ENCODE results near the gene ZNF248. TPM values are rescaled to one million over a fixed set of nuclear protein-coding genes. Genes with fewer than 3 reads are reported as not detected.
"Not testable (repeated sequence)": the region's sequence is repeated elsewhere in the genome, so short reads cannot be mapped to it uniquely, and the experiment has no call there.

ZNF248 gene
- 4.2 TPM for total RNA-seq

GRCh38 chr10:37857287-37858211 lies at the start of gene ZNF248:
ZNF248 (minus strand) TSS chr10:37857610; CDS start chr10:37856310, 1,300 bp downstream.
- ATAC-seq, result peak; percentile 95
- DNase-seq (ENCODE audit: low spot score), result peak; percentile 96

- no peak for ATAC-seq
- DNase-seq (ENCODE audit: low spot score), result no peak
Measured at GRCh38 chr10:37906382-37906781, 49.0 kb upstream of the ZNF248 start.

GRCh38 chr10:37896436-37896835 lies 39.0 kb upstream of the ZNF248 start:
- DNase-seq (ENCODE audit: low spot score), result no peak
- ATAC-seq, result no peak

- ATAC-seq (no peak), DNase-seq (ENCODE audit: low spot score) (no peak)
Measured at GRCh38 chr10:37895674-37896073, 38.3 kb upstream of the ZNF248 start.

- no peak for ATAC-seq
- DNase-seq (ENCODE audit: low spot score), result no peak
Measured at GRCh38 chr10:37885850-37886249, 28.4 kb upstream of the ZNF248 start.

- ATAC-seq (no peak), DNase-seq (ENCODE audit: low spot score) (no peak)
Measured at GRCh38 chr10:37872955-37873354, 15.5 kb upstream of the ZNF248 start.

- ATAC-seq (no peak), DNase-seq (ENCODE audit: low spot score) (no peak)
Measured at GRCh38 chr10:37872283-37872682, 14.9 kb upstream of the ZNF248 start.

GRCh38 chr10:37871568-37872251 lies 14.3 kb upstream of the ZNF248 start:
- DNase-seq (ENCODE audit: low spot score) (no peak), ATAC-seq (no peak)

GRCh38 chr10:37871143-37871542 lies 13.7 kb upstream of the ZNF248 start:
- ATAC-seq (no peak), DNase-seq (ENCODE audit: low spot score) (no peak)

GRCh38 chr10:37868796-37869195 lies 11.4 kb upstream of the ZNF248 start:
- ATAC-seq, result no peak
- DNase-seq (ENCODE audit: low spot score), result no peak

- DNase-seq (ENCODE audit: low spot score) (no peak), ATAC-seq (no peak)
Measured at GRCh38 chr10:37865957-37866803, 8.8 kb upstream of the ZNF248 start.

- ATAC-seq, result no peak
- DNase-seq (ENCODE audit: low spot score), result no peak
Measured at GRCh38 chr10:37865264-37865663, 7.9 kb upstream of the ZNF248 start.

GRCh38 chr10:37860494-37861190 lies 3.2 kb upstream of the ZNF248 start:
- ATAC-seq (peak; percentile 36), DNase-seq (ENCODE audit: low spot score) (no peak)

- not testable (repeated sequence) for DNase-seq (ENCODE audit: low spot score)
Measured at GRCh38 chr10:37859270-37859669, 1.9 kb upstream of the ZNF248 start.

GRCh38 chr10:37856881-37857286 lies 526 bp downstream of the ZNF248 start:
- no peak for DNase-seq (ENCODE audit: low spot score)
- peak; percentile 23 for ATAC-seq

More at GRCh38 chr10:37859270-37859669, 1.9 kb upstream of the ZNF248 start:
- ATAC-seq, result not testable (repeated sequence)

- no peak for ATAC-seq
Measured at GRCh38 chr10:37855636-37856035, 1.8 kb downstream of the ZNF248 start.

GRCh38 chr10:37854626-37855025 lies 2.8 kb downstream of the ZNF248 start:
- ATAC-seq, result no peak
- DNase-seq (ENCODE audit: low spot score), result no peak

More at GRCh38 chr10:37855636-37856035, 1.8 kb downstream of the ZNF248 start:
- no peak for DNase-seq (ENCODE audit: low spot score)

- DNase-seq (ENCODE audit: low spot score) (no peak), ATAC-seq (no peak)
Measured at GRCh38 chr10:37844644-37845043, 12.8 kb downstream of the ZNF248 start.

GRCh38 chr10:37839243-37839642 lies 18.2 kb downstream of the ZNF248 start:
- ATAC-seq (no peak), DNase-seq (ENCODE audit: low spot score) (no peak)
